Esophagus muscularis mucosa (tissue), 4 donors: ENCODE measurements around the gene ZSWIM6.

ENCODE experiments used
- EP300 ChIP-seq: sonication (generic); formaldehyde crosslinking; IDR thresholded peaks from one replicate; pipeline ENCODE4 v1.6.1; 2017; ENCODE audit warnings: antibody characterized with exemption
- POLR2A ChIP-seq: fragments of 450-650 bp; IDR thresholded peaks from one replicate; pipeline ENCODE4 v1.6.1; 2017; ENCODE audit warnings: antibody characterized with exemption, moderate library complexity, mild to moderate bottlenecking, low read depth
- TF ChIP-seq, protein P1 (sequence below), 3 experiments: fragments of 200-600 bp in 2 of 3; fragments of 450-650 bp in 1 of 3; sonication (generic) in 2 of 3; IDR thresholded peaks; one replicate each; pipeline ENCODE4 v1.5.1; 2017 to 2019; ENCODE audit warnings: antibody characterized with exemption in 3 of 3, mild to moderate bottlenecking in 2 of 3, moderate library complexity in 1 of 3

DNA sequence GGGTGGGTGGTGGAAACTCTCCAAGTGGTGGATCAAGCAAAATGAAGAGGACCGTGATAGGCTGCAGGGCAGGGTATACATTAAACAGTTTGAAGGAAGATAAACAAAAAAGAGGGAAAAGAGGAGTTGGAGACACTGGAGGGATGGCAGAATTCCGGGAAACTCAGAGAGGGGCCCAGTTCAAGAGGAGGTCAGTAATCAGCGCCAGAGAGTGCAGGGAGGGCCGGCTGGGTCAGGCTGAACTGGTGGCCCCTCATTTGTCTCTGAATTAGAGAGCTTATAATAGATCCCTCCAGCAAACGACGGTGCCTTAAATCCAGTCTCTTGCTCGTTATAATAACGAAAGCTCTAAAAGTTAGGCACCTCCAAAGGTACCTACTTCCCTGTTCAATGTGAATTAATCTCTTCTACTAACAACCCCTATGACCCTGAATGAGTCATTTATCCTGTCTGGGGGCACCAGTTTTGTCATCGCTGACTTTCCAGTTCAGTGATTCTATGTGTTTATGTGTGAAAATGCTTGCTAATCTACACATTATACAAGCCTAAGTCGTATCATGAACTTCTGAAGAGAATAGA, 2.4 kb upstream of the ZSWIM6 start:
- TF ChIP-seq, protein P1, sequence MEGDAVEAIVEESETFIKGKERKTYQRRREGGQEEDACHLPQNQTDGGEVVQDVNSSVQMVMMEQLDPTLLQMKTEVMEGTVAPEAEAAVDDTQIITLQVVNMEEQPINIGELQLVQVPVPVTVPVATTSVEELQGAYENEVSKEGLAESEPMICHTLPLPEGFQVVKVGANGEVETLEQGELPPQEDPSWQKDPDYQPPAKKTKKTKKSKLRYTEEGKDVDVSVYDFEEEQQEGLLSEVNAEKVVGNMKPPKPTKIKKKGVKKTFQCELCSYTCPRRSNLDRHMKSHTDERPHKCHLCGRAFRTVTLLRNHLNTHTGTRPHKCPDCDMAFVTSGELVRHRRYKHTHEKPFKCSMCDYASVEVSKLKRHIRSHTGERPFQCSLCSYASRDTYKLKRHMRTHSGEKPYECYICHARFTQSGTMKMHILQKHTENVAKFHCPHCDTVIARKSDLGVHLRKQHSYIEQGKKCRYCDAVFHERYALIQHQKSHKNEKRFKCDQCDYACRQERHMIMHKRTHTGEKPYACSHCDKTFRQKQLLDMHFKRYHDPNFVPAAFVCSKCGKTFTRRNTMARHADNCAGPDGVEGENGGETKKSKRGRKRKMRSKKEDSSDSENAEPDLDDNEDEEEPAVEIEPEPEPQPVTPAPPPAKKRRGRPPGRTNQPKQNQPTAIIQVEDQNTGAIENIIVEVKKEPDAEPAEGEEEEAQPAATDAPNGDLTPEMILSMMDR (IDR thresholded peaks at IDR 0.05) = no peak
- no peak for TF ChIP-seq POLR2A
- no peak for TF ChIP-seq EP300
